ENCODE data around the gene ITGA11. TPM values are rescaled to one million over a fixed set of nuclear protein-coding genes. Genes with fewer than 3 reads are reported as not detected.

The ITGA11 gene
- total RNA-seq, 1 donor from 2014 or later, result 193 TPM

DNA sequence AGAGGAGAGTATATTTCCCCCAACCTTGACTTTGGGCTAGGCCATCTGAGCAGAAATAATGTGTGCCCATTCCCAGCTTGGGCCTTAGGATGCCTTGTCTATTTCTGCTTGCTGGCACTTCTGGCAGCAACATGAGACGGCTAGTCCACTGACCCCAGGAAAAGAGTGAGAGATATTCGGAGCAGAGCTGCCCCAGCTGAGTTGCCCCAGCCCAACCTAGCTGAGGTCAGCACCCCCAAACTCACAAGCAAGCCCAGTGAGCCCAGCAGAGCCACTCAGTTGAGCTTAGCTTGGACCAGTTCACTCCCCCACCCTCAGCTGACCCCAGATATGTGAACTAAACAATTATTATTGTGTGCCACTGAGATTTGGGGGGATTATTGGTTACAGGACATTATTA, 20.2 kb downstream of the ITGA11 start:
- Mint-ChIP-seq H3K36me3 (ENCODE audit: low read depth, unreplicated experiment) (peaks cover 49% of the 10 kb centered on the region), H3K27ac (ENCODE audit: unreplicated experiment) (peak overlapping the region; percentile 31), H3K4me3 (ENCODE audit: unreplicated experiment) (no peak overlapping the region), H3K9me3 (ENCODE audit: unreplicated experiment) (no peaks in the 10 kb centered on the region), H3K4me1 (ENCODE audit: low read depth, unreplicated experiment) (peaks cover 17% of the 10 kb centered on the region), H3K27me3 (ENCODE audit: low read depth, unreplicated experiment) (peaks cover 7% of the 10 kb centered on the region)
- H3K79me2 ChIP-seq (ENCODE audit: insufficient read depth, low read length), result peaks cover 96% of the 10 kb centered on the region
- no peaks in the 10 kb centered on the region for H3K27me3 ChIP-seq (ENCODE audit: insufficient read depth, low read length)
- H3K4me2 ChIP-seq (ENCODE audit: low read length), result no peak overlapping the region
- TF ChIP-seq EZH2 (IDR thresholded peaks at IDR 0.05; ENCODE audit: insufficient read depth, low read length) (no peak), CTCF (IDR thresholded peaks at IDR 0.05; ENCODE audit: insufficient read depth, low read depth, low read length) (no peak)
- H3K36me3 ChIP-seq (ENCODE audit: insufficient read depth, low read length), result peaks cover 3% of the 10 kb centered on the region
- no peak overlapping the region for H3K9ac ChIP-seq (ENCODE audit: low read length)
- H3K4me3 ChIP-seq (ENCODE audit: insufficient read depth, low read depth, low read length), result no peak overlapping the region
- peaks cover 4% of the 10 kb centered on the region for H3K4me1 ChIP-seq (ENCODE audit: insufficient read depth, low read length)
- no peaks in the 10 kb centered on the region for H3K9me3 ChIP-seq (ENCODE audit: insufficient read depth, low read depth, low read length)
- H2AFZ ChIP-seq (ENCODE audit: low read depth, low read length), result no peak overlapping the region
- FAIRE-seq (no peak), DNase-seq (ENCODE audit: low read depth) (no peak)
- H4K20me1 ChIP-seq (ENCODE audit: insufficient read depth, low read length), result peaks cover 99% of the 10 kb centered on the region
- no peak overlapping the region for H3K27ac ChIP-seq (ENCODE audit: low read depth, low read length)

- DNase-seq (ENCODE audit: low read depth) (no peak), FAIRE-seq (no peak)
- Mint-ChIP-seq H3K4me1 (ENCODE audit: low read depth, unreplicated experiment) (peaks cover 17% of the 10 kb centered on the region), H3K36me3 (ENCODE audit: low read depth, unreplicated experiment) (peaks cover 49% of the 10 kb centered on the region), H3K4me3 (ENCODE audit: unreplicated experiment) (no peak overlapping the region), H3K27ac (ENCODE audit: unreplicated experiment) (peak overlapping the region; percentile 31), H3K9me3 (ENCODE audit: unreplicated experiment) (no peaks in the 10 kb centered on the region), H3K27me3 (ENCODE audit: low read depth, unreplicated experiment) (peaks cover 7% of the 10 kb centered on the region)
- Histone ChIP-seq H4K20me1 (ENCODE audit: insufficient read depth, low read length) (peaks cover 99% of the 10 kb centered on the region), H3K9me3 (ENCODE audit: insufficient read depth, low read depth, low read length) (no peaks in the 10 kb centered on the region), H3K27ac (ENCODE audit: low read depth, low read length) (no peak overlapping the region), H2AFZ (ENCODE audit: low read depth, low read length) (no peak overlapping the region), H3K4me3 (ENCODE audit: insufficient read depth, low read depth, low read length) (no peak overlapping the region), H3K9ac (ENCODE audit: low read length) (no peak overlapping the region), H3K27me3 (ENCODE audit: insufficient read depth, low read length) (no peaks in the 10 kb centered on the region), H3K36me3 (ENCODE audit: insufficient read depth, low read length) (peaks cover 3% of the 10 kb centered on the region), H3K79me2 (ENCODE audit: insufficient read depth, low read length) (peaks cover 97% of the 10 kb centered on the region), H3K4me1 (ENCODE audit: insufficient read depth, low read length) (peaks cover 4% of the 10 kb centered on the region), H3K4me2 (ENCODE audit: low read length) (no peak overlapping the region)
- no peak for TF ChIP-seq EZH2 (IDR thresholded peaks at IDR 0.05; ENCODE audit: insufficient read depth, low read length)
- TF ChIP-seq CTCF (IDR thresholded peaks at IDR 0.05; ENCODE audit: insufficient read depth, low read depth, low read length), result no peak
Observed at GRCh38 chr15:68411343-68411675, 20.7 kb downstream of the ITGA11 start.

- Histone ChIP-seq H3K9me3 (ENCODE audit: insufficient read depth, low read depth, low read length) (no peaks in the 10 kb centered on the region), H3K36me3 (ENCODE audit: insufficient read depth, low read length) (peaks cover 3% of the 10 kb centered on the region), H3K79me2 (ENCODE audit: insufficient read depth, low read length) (peaks cover 97% of the 10 kb centered on the region), H3K9ac (ENCODE audit: low read length) (no peak overlapping the region), H3K4me3 (ENCODE audit: insufficient read depth, low read depth, low read length) (no peak overlapping the region), H3K4me1 (ENCODE audit: insufficient read depth, low read length) (peaks cover 4% of the 10 kb centered on the region), H3K27me3 (ENCODE audit: insufficient read depth, low read length) (no peaks in the 10 kb centered on the region), H3K4me2 (ENCODE audit: low read length) (no peak overlapping the region), H2AFZ (ENCODE audit: low read depth, low read length) (no peak overlapping the region), H4K20me1 (ENCODE audit: insufficient read depth, low read length) (peaks cover 99% of the 10 kb centered on the region), H3K27ac (ENCODE audit: low read depth, low read length) (no peak overlapping the region)
- H3K36me3 Mint-ChIP-seq (ENCODE audit: low read depth, unreplicated experiment), result peaks cover 43% of the 10 kb centered on the region
- no peak for DNase-seq (ENCODE audit: low read depth)
- no peak for TF ChIP-seq EZH2 (IDR thresholded peaks at IDR 0.05; ENCODE audit: insufficient read depth, low read length)
- TF ChIP-seq CTCF (IDR thresholded peaks at IDR 0.05; ENCODE audit: insufficient read depth, low read depth, low read length), result no peak
- H3K27ac Mint-ChIP-seq (ENCODE audit: unreplicated experiment), result no peak overlapping the region
- H3K27me3 Mint-ChIP-seq (ENCODE audit: low read depth, unreplicated experiment), result peaks cover 7% of the 10 kb centered on the region
- H3K4me3 Mint-ChIP-seq (ENCODE audit: unreplicated experiment), result no peak overlapping the region
- peaks cover 11% of the 10 kb centered on the region for H3K4me1 Mint-ChIP-seq (ENCODE audit: low read depth, unreplicated experiment)
- no peaks in the 10 kb centered on the region for H3K9me3 Mint-ChIP-seq (ENCODE audit: unreplicated experiment)
- no peak for FAIRE-seq
Observed at GRCh38 chr15:68410466-68411342, 21.3 kb downstream of the ITGA11 start.
